Measurements from ENCODE around the gene TBCK.

TBCK gene

GRCh38 chr4:106038908-106039307, 277.1 kb downstream of the TBCK start:
- DNase-seq (ENCODE audit: low spot score) = no peak

- DNase-seq (ENCODE audit: low spot score) = no peak
Measured at GRCh38 chr4:106038012-106038411, 278.0 kb downstream of the TBCK start.

- no peak for DNase-seq (ENCODE audit: low spot score)
Measured at GRCh38 chr4:106036848-106037247, 279.2 kb downstream of the TBCK start.

GRCh38 chr4:106036334-106036733, 279.7 kb downstream of the TBCK start:
- DNase-seq (ENCODE audit: low spot score) = no peak

GRCh38 chr4:106035204-106035603, 280.8 kb downstream of the TBCK start:
- DNase-seq (ENCODE audit: low spot score) = no peak

- no peak for DNase-seq (ENCODE audit: low spot score)
Measured at GRCh38 chr4:106034751-106035150, 281.3 kb downstream of the TBCK start.

- no peak for DNase-seq (ENCODE audit: low spot score)
Measured at GRCh38 chr4:106034220-106034619, 281.8 kb downstream of the TBCK start.

GRCh38 chr4:106033469-106033868, 282.5 kb downstream of the TBCK start:
- DNase-seq (ENCODE audit: low spot score) = no peak

- no peak for DNase-seq (ENCODE audit: low spot score)
Measured at GRCh38 chr4:106032851-106033286, 283.1 kb downstream of the TBCK start.

GRCh38 chr4:106022454-106022853, 293.6 kb downstream of the TBCK start:
- DNase-seq (ENCODE audit: low spot score) = no peak

GRCh38 chr4:106021737-106022410, 294.1 kb downstream of the TBCK start:
- DNase-seq (ENCODE audit: low spot score) = no peak

- no peak for DNase-seq (ENCODE audit: low spot score)
Measured at GRCh38 chr4:106019771-106020170, 296.2 kb downstream of the TBCK start.

- DNase-seq (ENCODE audit: low spot score) = no peak
Measured at GRCh38 chr4:106017975-106018374, 298.0 kb downstream of the TBCK start.

GRCh38 chr4:106011387-106011786, 304.6 kb downstream of the TBCK start:
- no peak for DNase-seq (ENCODE audit: low spot score)

GRCh38 chr4:106010761-106011160, 305.2 kb downstream of the TBCK start:
- no peak for DNase-seq (ENCODE audit: low spot score)

- no peak for DNase-seq (ENCODE audit: low spot score)
Measured at GRCh38 chr4:106002994-106003393, 313.0 kb downstream of the TBCK start.

- DNase-seq (ENCODE audit: low spot score) = no peak
Measured at GRCh38 chr4:105998171-105999063, 317.6 kb downstream of the TBCK start.

GRCh38 chr4:105996845-105997244, 319.2 kb downstream of the TBCK start:
- no peak for DNase-seq (ENCODE audit: low spot score)

GRCh38 chr4:105994841-105995501, 321.0 kb downstream of the TBCK start:
- DNase-seq (ENCODE audit: low spot score) = no peak

GRCh38 chr4:105994061-105994460, 321.9 kb downstream of the TBCK start:
- no peak for DNase-seq (ENCODE audit: low spot score)

- no peak for DNase-seq (ENCODE audit: low spot score)
Measured at GRCh38 chr4:105992641-105993305, 323.2 kb downstream of the TBCK start.

- DNase-seq (ENCODE audit: low spot score) = no peak
Measured at GRCh38 chr4:105991726-105992125, 324.3 kb downstream of the TBCK start.

All from germinal center (tissue), 1 donor.